Measurements from ENCODE around the gene MYEOV. TPM values are rescaled to one million over a fixed set of nuclear protein-coding genes. Genes with fewer than 3 reads are reported as not detected.

Gene MYEOV
- total and polyA plus RNA-seq, 9 donors = 0.12 to 0.79 (median 0.53) TPM; not detected in 3

GRCh38 chr11:69310351-69310750 is 16.4 kb downstream of the MYEOV start:
- H3K9me3 ChIP-seq = no peaks in the 10 kb centered on the region
- intact Hi-C loops (cut with DNase I) = loop anchor here in 1 of 4 donors (10.0 kb wide), 1 partner anchor 74 kb away; no protein-coding TSS in a partner anchor
- no peaks in the 10 kb centered on the region for H3K4me1 ChIP-seq (ENCODE audit: insufficient read depth)
- TF ChIP-seq CTCF (IDR thresholded peaks at IDR 0.05) = no peak
- TF ChIP-seq EP300 (IDR thresholded peaks at IDR 0.05) = no peak
- no peaks in the 10 kb centered on the region for H3K36me3 ChIP-seq
- H3K27ac ChIP-seq = no peak overlapping the region
- WGBS, 3 donors = 69 to 74% (median 70%) methylated on average over 13 of the region's 13 CpGs
- peak in 1 of 5 donors; percentile 11 for DNase-seq
- H3K4me3 ChIP-seq = no peak overlapping the region
- no peaks in the 10 kb centered on the region for H3K27me3 ChIP-seq

- Histone ChIP-seq H3K4me3 (no peak overlapping the region), H3K36me3 (no peaks in the 10 kb centered on the region), H3K4me1 (ENCODE audit: insufficient read depth) (no peaks in the 10 kb centered on the region), H3K27me3 (no peaks in the 10 kb centered on the region), H3K9me3 (no peaks in the 10 kb centered on the region), H3K27ac (no peak overlapping the region)
- TF ChIP-seq POLR2A (IDR thresholded peaks at IDR 0.05) (no peak), EP300 (IDR thresholded peaks at IDR 0.05) (no peak), CTCF (IDR thresholded peaks at IDR 0.05) (no peak)
- intact Hi-C loops (cut with DNase I) = loop anchor here in 1 of 4 donors (10.0 kb wide), 1 partner anchor 74 kb away; no protein-coding TSS in a partner anchor
- DNase-seq = peak in 1 of 5 donors; percentile 16
- 85 to 93% (median 88%) methylated on average over 14 of the region's 14 CpGs for whole genome bisulfite sequencing, 3 donors
Observed at GRCh38 chr11:69310934-69311766, 17.2 kb downstream of the MYEOV start.

- no peaks in the 10 kb centered on the region for H3K27me3 ChIP-seq
- H3K4me3 ChIP-seq = no peak overlapping the region
- no peaks in the 10 kb centered on the region for H3K36me3 ChIP-seq
- no peak for TF ChIP-seq EP300 (IDR thresholded peaks at IDR 0.05)
- no peak overlapping the region for H3K27ac ChIP-seq
- WGBS, 3 donors = 23 to 37% (median 31%) methylated on average over 14 of the region's 14 CpGs
- no peaks in the 10 kb centered on the region for H3K4me1 ChIP-seq (ENCODE audit: insufficient read depth)
- DNase-seq = peak in 1 of 5 donors; percentile 11
- no peaks in the 10 kb centered on the region for H3K9me3 ChIP-seq
- intact Hi-C loops (cut with DNase I) = loop anchor here in 1 of 4 donors (10.0 kb wide), 1 partner anchor 73 kb away; no protein-coding TSS in a partner anchor
Observed at GRCh38 chr11:69311767-69312385, 17.9 kb downstream of the MYEOV start.

- 12 to 17% (median 14%) methylated on average over 15 of the region's 15 CpGs for WGBS, 3 donors
- H3K36me3 ChIP-seq = no peaks in the 10 kb centered on the region
- no peak for TF ChIP-seq CTCF (IDR thresholded peaks at IDR 0.05)
- intact Hi-C loops (cut with DNase I) = loop anchor here in 1 of 4 donors (10.0 kb wide), 1 partner anchor 72 kb away; no protein-coding TSS in a partner anchor
- H3K4me1 ChIP-seq (ENCODE audit: insufficient read depth) = no peaks in the 10 kb centered on the region
- no peaks in the 10 kb centered on the region for H3K9me3 ChIP-seq
- H3K4me3 ChIP-seq = no peak overlapping the region
- H3K27ac ChIP-seq = no peak overlapping the region
- no peak for DNase-seq
- no peaks in the 10 kb centered on the region for H3K27me3 ChIP-seq
Observed at GRCh38 chr11:69312453-69313404, 18.8 kb downstream of the MYEOV start.
